WI38 (cell line): ENCODE results near the gene LHFPL4.

Experiments
- H3K4me3 ChIP-seq: 2 replicates; pipeline ENCODE4 v1.5.1; 2011; ENCODE audit warnings: low read depth, mild to moderate bottlenecking, control low read depth, low read length
- CTCF ChIP-seq: IDR thresholded peaks from 2 replicates; pipeline ENCODE4 v1.5.1; 2012; ENCODE audit warnings: low read depth, mild to moderate bottlenecking, control low read depth, low read length

LHFPL4 gene

GRCh38 chr3:9469986-9470385, 83.6 kb downstream of the LHFPL4 start:
- H3K4me3 ChIP-seq, result no peak overlapping the region
- no peak for TF ChIP-seq CTCF

DNA sequence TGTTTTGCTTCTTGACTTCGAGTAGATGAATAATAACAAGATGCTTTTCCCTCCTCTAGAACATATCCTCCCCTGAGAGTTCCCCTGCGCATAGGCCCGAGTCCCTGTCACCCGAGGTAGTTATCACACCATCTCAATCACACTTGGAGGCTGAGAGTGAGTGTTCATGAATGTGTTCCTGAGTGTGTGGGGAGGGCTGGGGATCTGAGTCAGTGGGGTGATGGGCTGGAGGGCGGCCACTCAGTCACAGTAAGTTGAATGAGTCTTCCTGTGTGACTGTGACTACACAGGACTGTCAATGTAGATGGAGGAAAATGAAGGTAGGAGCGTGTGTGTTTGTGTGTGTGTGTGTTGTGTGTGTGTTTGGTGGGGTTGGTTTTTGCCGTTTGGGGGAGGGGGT, 85.2 kb downstream of the LHFPL4 start:
- H3K4me3 ChIP-seq, result no peak overlapping the region
- no peak for TF ChIP-seq CTCF

- H3K4me3 ChIP-seq, result no peak overlapping the region
- TF ChIP-seq CTCF, result no peak
Measured at GRCh38 chr3:9467451-9467850, 86.2 kb downstream of the LHFPL4 start.

DNA sequence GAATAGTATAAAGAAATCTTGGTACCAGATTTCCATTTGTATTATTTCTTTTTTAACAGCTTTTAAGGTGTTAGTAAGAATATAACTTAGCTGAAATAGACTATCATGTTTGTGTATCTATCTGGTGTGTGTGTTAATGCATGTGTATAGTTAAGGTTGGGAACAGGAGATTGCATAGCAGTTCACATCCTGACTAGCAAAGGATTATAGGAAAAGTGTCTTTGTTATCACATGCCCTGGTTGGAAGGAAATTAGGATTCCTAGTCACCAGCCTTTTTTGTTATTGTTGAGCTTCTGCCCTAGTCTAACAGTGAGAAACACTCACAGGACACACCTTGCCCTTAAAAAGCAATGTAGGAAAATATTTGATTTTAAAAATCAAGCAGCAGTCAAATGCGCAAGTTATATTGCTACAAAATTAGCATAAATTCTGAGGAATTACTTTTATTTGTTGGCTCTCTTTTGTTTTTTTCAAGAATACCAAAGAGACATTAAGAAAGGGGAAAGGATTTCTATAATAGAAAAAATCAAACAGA, 98.0 kb downstream of the LHFPL4 start:
- no peak for TF ChIP-seq CTCF
- no peak overlapping the region for H3K4me3 ChIP-seq

GRCh38 chr3:9452417-9452816, 101.2 kb downstream of the LHFPL4 start:
- TF ChIP-seq CTCF, result no peak
- H3K4me3 ChIP-seq, result no peak overlapping the region

DNA sequence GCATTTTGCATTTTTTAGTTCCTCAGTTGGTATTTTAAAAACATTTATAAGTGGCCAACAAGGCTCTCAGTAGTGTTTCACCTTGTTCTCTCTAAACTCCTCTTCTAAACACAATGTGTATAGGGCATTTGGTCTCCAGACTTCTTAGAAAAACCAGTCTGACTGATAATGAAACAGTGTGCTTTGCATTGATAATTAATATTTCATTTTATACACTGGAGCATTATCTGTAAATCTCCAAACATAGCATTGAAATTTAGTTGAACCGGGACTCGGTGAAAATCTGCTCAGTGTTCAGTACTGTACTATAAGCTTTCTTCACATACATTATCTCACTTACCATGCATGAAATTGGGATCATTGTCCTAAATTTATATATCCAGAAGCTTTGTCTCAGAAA, 102.6 kb downstream of the LHFPL4 start:
- TF ChIP-seq CTCF, result no peak
- H3K4me3 ChIP-seq, result no peak overlapping the region

DNA sequence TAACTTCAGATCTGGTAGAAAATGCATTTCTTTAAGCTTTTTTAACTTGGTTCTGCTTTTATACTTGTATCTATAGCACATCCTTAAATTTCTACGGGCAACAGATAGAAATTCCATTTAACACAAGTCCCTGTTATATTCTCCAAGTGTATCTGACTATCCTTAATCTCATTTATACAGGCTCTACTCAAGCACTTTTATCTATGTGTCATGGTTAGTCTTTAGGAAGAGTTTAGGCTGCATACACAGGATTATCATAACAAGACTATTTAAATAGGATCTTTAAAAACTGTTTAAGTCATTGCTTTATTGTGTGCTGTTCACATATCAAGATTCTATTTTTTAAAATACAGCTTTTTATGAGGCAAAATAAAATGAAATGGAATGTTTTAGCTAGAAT, 103.5 kb downstream of the LHFPL4 start:
- H3K4me3 ChIP-seq, result no peak overlapping the region
- no peak for TF ChIP-seq CTCF
